Stimulated activated CD4-positive, alpha-beta T cell treated with anti-CD3 and anti-CD28 coated beads, Interleukin-1b, Interleukin-23, amount 100 ng/mL, for 48 hours (primary cell): ENCODE results near the gene PTGER1.

Source experiments
- DNase-seq: peaks from one replicate; pipeline ENCODE4 v3.0.0-alpha.2; 2020

The PTGER1 gene

GRCh38 chr19:14441041-14441938 is 33.9 kb downstream of the PTGER1 start:
- DNase-seq: no peak

- DNase-seq: peak; percentile 79
Measured at GRCh38 chr19:14440049-14440448, 35.1 kb downstream of the PTGER1 start.

GRCh38 chr19:14439014-14439413 is 36.1 kb downstream of the PTGER1 start:
- DNase-seq: no peak

- DNase-seq: no peak
Measured at GRCh38 chr19:14437578-14438140, 37.5 kb downstream of the PTGER1 start.

GRCh38 chr19:14435320-14436050 is 39.7 kb downstream of the PTGER1 start:
- no peak for DNase-seq

- peak; percentile 42 for DNase-seq
Measured at GRCh38 chr19:14434543-14435319, 40.4 kb downstream of the PTGER1 start.

GRCh38 chr19:14433554-14434501 is 41.3 kb downstream of the PTGER1 start:
- DNase-seq: no peak

GRCh38 chr19:14432791-14433553 is 42.2 kb downstream of the PTGER1 start, which contains the start of gene PKN1:
Gene PKN1, plus strand, starts transcription at chr19:14433306. Its CDS starts 216 bp downstream, at chr19:14433522.
- DNase-seq: peak; percentile 48

GRCh38 chr19:14430712-14431111 is 44.4 kb downstream of the PTGER1 start:
- DNase-seq: no peak

GRCh38 chr19:14428882-14429416 is 46.2 kb downstream of the PTGER1 start:
- no peak for DNase-seq

- DNase-seq: no peak
Measured at GRCh38 chr19:14427461-14427860, 47.7 kb downstream of the PTGER1 start.

- no peak for DNase-seq
Measured at GRCh38 chr19:14425696-14426138, 49.4 kb downstream of the PTGER1 start.
